Kidney (tissue), 14 donors: Measurements from ENCODE around the gene SLC9C1. TPM values are rescaled to one million over a fixed set of nuclear protein-coding genes. Genes with fewer than 3 reads are reported as not detected.

Experiments used
- DNase-seq, 5 donors: peaks; one replicate each; pipeline ENCODE4 v3.0.0-alpha.2; 2013 to 2020
- FAIRE-seq: peaks from 2 replicates; lab custom pipeline; 2012; peaks lifted over from hg19 to GRCh38; lab: Jason Lieb, UNC
- H3K27ac ChIP-seq, 2 donors: one replicate each; pipeline ENCODE4 v1.7.0; 2013; ENCODE audit warnings: low read depth in 2 of 2, low read length in 2 of 2, inconsistent platforms in 1 of 2
- H3K27me3 ChIP-seq: one replicate; pipeline ENCODE4 v1.7.1; 2013; ENCODE audit warnings: low read length, inconsistent platforms; ENCODE audit not compliant: control insufficient read depth, insufficient read depth
- H3K36me3 ChIP-seq, 3 donors: one replicate each; pipeline versions ENCODE4 v1.7.0 to v1.7.1; 2013; ENCODE audit warnings: low read length in 3 of 3, control low read depth in 1 of 3, inconsistent platforms in 1 of 3; ENCODE audit not compliant: insufficient read depth in 3 of 3, control insufficient read depth in 2 of 3
- H3K4me1 ChIP-seq, 3 donors: one replicate each; pipeline versions ENCODE4 v1.7.0 to v1.7.1; 2013; ENCODE audit warnings: low read length in 3 of 3, inconsistent platforms in 1 of 3, low read depth in 1 of 3; ENCODE audit not compliant: control insufficient read depth in 2 of 3, insufficient read depth in 2 of 3
- H3K4me3 ChIP-seq, 3 donors: one replicate each; pipeline versions ENCODE4 v1.7.0 to v1.8.1; 2013; ENCODE audit warnings: low read length in 3 of 3, control low read depth in 1 of 3, inconsistent platforms in 1 of 3
- H3K9ac ChIP-seq, 3 donors: one replicate each; pipeline versions ENCODE4 v1.7.0 to v1.7.1; 2013; ENCODE audit warnings: low read length in 3 of 3, control low read depth in 1 of 3, inconsistent platforms in 1 of 3
- H3K9me3 ChIP-seq, 3 donors: one replicate each; pipeline versions ENCODE4 v1.7.0 to v1.7.1; 2013; ENCODE audit warnings: low read length in 3 of 3, control low read depth in 1 of 3, inconsistent platforms in 1 of 3; ENCODE audit not compliant: control insufficient read depth in 2 of 3, insufficient read depth in 1 of 3
- CTCF ChIP-seq: IDR thresholded peaks from 3 replicates; pipeline ENCODE4 v1.5.1; 2012; ENCODE audit warnings: mild to moderate bottlenecking, moderate library complexity, borderline replicate concordance; ENCODE audit not compliant: insufficient read depth; ENCODE audit errors: extremely low read depth
- intact Hi-C: fragments of 100-400 bp; cut with DNase I; formaldehyde crosslinking; loops from one replicate; pipeline ENCODE4 v1.11.1; 2022
- polyA plus RNA-seq: library from polyadenylated mRNA; stranded (reverse); fragments of 350-450 nt; fragmentation: Illumina TruSeq; extraction: RNeasy Lipid Tissue Mini Kit (QIAGEN cat#74804); gene quantifications from one replicate; pipeline ENCODE4 v1.2.3, GENCODE V29; 2014; ENCODE audit warnings: low read depth, low replicate concordance; ENCODE audit not compliant: insufficient read depth
- total RNA-seq: library from RNA; stranded (reverse); fragmentation: NEBNext Ultra II Directional; extraction: Animal tissue kit (Norgen Biotek cat#: 25700); gene quantifications from one replicate; pipeline ENCODE4 v1.2.1, GENCODE V29; 2021
- donor health status: control.
- donor health status: control.
- donor health status: control.
- donor health status: control.
- donor health status: control.
- donor health status: DM: yes; HTN: yes; CAD: no.
- donor health status: Normal renal cell carcinoma (clear cell type).

SLC9C1 gene
- total and polyA plus RNA-seq, 2 donors from 2014 or later, result 0.09 to 1.2 TPM

DNA sequence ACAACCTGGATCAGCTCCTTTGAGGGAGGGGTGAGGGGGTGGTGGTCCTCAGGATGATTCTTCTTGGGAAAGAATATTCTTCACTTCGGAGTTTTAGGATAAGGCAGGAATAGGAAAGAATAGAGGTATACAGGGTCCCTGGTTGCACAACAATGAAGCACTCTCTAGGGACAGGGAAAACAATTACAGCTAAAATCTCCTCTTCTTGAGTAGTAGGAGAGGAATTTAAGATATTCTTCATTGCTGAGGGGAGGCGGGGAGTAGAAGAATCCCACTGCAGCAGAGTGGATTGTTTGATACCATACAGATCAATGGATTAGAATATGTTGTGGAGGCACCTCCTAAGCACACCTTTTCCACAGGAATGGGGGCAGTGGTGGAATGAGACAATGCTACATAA, 20.5 kb downstream of the SLC9C1 start:
- DNase-seq (no peak), FAIRE-seq (no peak)
- Histone ChIP-seq H3K4me1 (no peaks in the 10 kb centered on the region), H3K9me3 (no peaks in the 10 kb centered on the region), H3K4me3 (no peak overlapping the region), H3K9ac (no peak overlapping the region), H3K27me3 (no peaks in the 10 kb centered on the region), H3K27ac (no peak overlapping the region), H3K36me3 (no peaks in the 10 kb centered on the region)
- TF ChIP-seq CTCF, result no peak
- intact Hi-C loops, result no loop called here

GRCh38 chr3:112261742-112262141, 32.3 kb downstream of the SLC9C1 start:
- no peaks in the 10 kb centered on the region for H3K27me3 ChIP-seq
- intact Hi-C loops, result no loop called here
- no peak overlapping the region for H3K27ac ChIP-seq
- no peaks in the 10 kb centered on the region for H3K36me3 ChIP-seq
- H3K4me1 ChIP-seq, result no peaks in the 10 kb centered on the region
- H3K4me3 ChIP-seq, result no peak overlapping the region
- DNase-seq, result no peak
- no peaks in the 10 kb centered on the region for H3K9me3 ChIP-seq
- no peak for FAIRE-seq
- H3K9ac ChIP-seq, result no peak overlapping the region
- TF ChIP-seq CTCF, result no peak

GRCh38 chr3:112260563-112260962, 33.5 kb downstream of the SLC9C1 start:
- H3K4me1 ChIP-seq, result no peaks in the 10 kb centered on the region
- H3K36me3 ChIP-seq, result no peaks in the 10 kb centered on the region
- H3K27ac ChIP-seq, result no peak overlapping the region
- FAIRE-seq (no peak), DNase-seq (no peak)
- peaks cover 0 to 3% (median 0%) of the 10 kb centered on the region in 3 donors for H3K9me3 ChIP-seq
- H3K4me3 ChIP-seq, result no peak overlapping the region
- intact Hi-C loops, result no loop called here
- H3K9ac ChIP-seq, result no peak overlapping the region
- TF ChIP-seq CTCF, result no peak
- no peaks in the 10 kb centered on the region for H3K27me3 ChIP-seq
